Esophagus muscularis mucosa (tissue), 3 donors: ENCODE data around the gene TNK2.

Experiments
- POLR2A ChIP-seq: fragments of 450-650 bp; IDR thresholded peaks from one replicate; pipeline ENCODE4 v1.6.1; 2017; ENCODE audit warnings: antibody characterized with exemption, moderate library complexity, mild to moderate bottlenecking, low read depth
- POLR2AphosphoS5 ChIP-seq, 2 donors: sonication (generic); formaldehyde crosslinking; IDR thresholded peaks; one replicate each; pipeline ENCODE4 v1.6.1; 2017; ENCODE audit warnings: antibody characterized with exemption in 2 of 2
- TF ChIP-seq, protein P1 (sequence below), 3 experiments: fragments of 200-600 bp in 2 of 3; fragments of 450-650 bp in 1 of 3; sonication (generic) in 2 of 3; IDR thresholded peaks; one replicate each; pipeline ENCODE4 v1.5.1; 2017 to 2019; ENCODE audit warnings: antibody characterized with exemption in 3 of 3, mild to moderate bottlenecking in 2 of 3, moderate library complexity in 1 of 3

DNA sequence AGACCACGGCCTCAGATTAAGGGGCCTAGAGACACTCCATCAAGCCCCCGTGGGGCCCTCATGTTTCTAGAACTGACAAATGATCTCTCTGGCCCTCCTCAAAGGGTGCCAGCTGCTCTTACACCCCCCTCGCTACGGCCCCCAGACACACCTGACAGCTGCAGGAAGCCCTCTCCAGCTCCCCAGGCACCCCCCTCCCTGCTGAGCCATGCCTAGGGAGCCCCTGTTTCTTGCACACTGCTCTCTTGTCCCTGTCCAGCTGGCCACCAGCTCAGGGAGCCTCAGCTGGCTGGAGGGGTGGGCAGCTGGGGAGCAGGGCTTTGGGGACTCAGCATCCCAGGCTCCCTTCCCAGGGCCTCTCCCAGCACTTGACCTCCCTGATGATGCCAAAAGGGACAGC is 14.8 kb downstream of the TNK2 start:
- TF ChIP-seq POLR2A (no peak), POLR2AphosphoS5 (IDR thresholded peaks at IDR 0.05) (no peak)
- TF ChIP-seq, protein P1, sequence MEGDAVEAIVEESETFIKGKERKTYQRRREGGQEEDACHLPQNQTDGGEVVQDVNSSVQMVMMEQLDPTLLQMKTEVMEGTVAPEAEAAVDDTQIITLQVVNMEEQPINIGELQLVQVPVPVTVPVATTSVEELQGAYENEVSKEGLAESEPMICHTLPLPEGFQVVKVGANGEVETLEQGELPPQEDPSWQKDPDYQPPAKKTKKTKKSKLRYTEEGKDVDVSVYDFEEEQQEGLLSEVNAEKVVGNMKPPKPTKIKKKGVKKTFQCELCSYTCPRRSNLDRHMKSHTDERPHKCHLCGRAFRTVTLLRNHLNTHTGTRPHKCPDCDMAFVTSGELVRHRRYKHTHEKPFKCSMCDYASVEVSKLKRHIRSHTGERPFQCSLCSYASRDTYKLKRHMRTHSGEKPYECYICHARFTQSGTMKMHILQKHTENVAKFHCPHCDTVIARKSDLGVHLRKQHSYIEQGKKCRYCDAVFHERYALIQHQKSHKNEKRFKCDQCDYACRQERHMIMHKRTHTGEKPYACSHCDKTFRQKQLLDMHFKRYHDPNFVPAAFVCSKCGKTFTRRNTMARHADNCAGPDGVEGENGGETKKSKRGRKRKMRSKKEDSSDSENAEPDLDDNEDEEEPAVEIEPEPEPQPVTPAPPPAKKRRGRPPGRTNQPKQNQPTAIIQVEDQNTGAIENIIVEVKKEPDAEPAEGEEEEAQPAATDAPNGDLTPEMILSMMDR (IDR thresholded peaks at IDR 0.05): no peak
